GM19025 (cell line): ENCODE data around the gene NOL3.

Source experiments
- ATAC-seq: cut with Tn5 transposase; IDR thresholded peaks from one replicate; pipeline ENCODE4 v1.9.1; 2021; ENCODE audit warnings: mild to moderate bottlenecking, low read depth, moderate library complexity; ENCODE audit not compliant: unreplicated experiment

NOL3 gene

DNA sequence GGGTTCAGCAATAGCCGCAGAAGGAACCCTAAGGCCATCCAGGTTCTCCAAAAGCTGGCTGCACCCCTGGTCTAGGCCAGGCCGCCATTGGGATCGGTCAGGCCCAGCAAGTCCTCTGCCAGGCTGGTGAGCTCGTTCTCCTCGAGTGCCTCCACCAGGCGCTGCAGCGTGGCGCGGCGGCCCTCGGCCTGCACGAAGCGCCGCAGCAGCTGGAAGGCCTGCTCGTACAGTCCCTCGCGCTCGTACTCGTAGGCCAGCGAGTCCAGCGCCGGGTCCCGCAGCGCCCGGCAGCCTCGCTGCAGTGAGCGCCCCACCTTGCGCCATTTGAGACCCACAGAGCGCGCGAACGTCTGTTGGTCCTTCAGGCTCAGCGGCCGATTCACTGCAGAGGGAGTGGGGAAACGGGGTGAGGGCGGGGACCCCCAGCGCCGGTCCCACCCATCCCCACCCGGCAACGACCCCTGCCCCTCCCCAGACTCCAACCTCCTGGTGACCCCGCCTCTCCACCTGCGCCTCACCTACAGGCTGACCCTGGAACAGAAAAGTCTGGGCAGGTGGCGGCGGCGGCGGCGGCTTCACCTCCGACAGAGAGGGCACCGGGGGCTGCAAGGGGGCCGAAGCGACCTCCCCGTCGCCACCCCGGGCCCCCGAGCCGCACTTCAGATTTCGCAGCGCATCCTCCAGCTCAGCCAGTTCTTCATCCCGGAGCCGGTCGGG, 15.6 kb upstream of the NOL3 start:
- no peak for ATAC-seq

DNA sequence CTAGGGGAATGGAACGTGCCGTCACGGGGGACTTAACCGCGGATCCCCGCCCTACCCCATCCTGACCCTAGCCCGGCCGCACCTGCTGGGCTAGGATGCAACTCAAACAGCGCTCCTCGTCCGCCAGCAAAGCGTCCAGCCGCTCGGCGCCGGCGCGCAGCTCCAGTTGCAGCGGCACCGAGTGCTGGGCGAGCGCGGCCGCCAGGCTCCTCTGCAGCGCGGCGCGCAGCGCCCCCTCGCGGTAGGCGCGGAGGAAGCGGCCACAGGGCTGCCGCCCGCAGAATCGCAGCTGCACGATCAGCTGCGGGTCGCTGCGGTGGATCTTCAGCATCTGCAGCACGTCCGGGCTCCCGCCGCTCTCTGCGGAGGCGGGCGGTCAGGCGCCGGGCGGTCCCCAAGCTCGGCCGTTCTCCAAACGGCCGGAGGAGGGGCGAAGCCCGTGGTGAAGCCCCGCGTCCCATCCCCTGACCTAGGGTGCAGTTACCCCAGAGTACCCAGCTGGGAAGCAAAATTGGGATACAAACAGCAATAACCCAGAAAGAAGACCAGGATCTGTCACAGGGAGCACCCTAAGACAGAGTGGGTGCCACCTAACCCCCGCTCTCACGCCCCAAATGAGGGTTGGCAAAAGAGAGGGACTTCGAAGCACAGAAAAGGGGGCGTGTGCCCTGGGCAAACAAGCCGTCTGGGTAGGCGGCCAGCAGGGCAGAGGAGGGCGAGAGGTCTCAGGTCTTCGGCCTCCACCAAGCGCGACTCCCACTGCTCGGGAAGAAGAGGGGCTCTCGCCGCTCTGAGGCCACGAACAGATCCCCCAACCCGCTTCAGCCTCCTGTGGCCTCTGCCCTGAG, 14.8 kb upstream of the NOL3 start:
- no peak for ATAC-seq

DNA sequence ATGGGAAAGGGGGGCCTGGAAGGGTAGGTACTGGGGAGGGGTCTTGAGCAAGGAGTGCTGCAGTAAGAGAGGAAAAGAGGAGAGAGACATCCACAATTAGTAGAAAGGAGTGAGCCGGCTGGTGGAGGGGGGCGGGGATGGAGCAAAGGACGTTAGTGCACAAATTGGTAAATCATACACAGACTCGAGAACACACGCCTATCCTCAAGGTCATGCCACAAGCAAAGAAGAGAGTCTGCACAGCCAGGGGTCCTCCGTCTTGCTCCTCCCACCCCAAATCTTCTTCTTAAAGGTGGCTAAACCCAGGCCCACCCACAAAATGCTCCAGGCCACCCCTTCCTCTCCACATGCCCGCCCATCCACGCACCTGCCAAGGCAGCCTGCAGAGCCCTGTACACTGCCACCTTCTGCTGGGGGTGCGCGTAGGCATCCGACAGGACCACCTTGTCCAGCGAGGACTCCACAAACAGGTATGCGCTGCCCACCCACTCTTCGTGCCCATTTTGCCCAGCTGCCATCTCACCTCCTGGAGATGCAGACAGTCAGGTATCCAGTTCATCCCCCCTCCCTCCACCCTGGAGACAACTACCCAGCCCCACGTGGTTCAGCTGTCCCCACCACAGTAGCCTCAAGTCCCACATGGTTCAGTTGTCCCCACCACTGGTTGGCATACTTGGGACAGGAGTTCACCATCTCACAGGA, 14.0 kb upstream of the NOL3 start:
- no peak for ATAC-seq

DNA sequence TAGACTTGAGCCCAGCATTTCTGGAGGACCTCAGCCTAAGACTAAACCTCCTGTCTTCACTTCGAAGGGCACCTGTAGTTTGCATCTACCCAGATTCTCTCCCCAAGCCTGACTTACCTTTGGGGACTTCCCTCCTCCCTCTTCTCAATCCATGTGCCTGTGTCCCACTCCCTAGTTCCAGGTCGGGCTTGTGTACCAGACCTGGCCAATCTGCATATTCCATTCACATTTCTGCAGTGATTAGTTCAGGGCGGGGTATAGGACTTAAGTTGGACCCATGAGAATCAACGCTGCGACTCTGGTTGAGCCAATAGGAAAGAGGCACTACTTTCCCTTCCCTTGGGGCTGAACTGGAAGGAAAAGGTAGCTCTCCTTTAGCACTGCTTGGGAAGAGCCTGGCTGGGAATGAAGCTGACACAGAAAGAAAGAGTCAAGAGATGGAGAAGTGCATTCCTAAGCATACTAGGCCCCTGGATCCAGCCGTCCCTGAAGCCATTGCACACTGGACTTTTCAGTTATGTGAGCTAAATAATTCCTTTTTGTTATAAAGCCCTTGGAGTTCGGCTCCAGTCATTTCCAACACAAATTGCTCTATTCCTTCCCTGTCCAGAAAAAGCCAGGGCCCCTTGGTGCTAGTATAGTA, 13.1 kb upstream of the NOL3 start:
- no peak for ATAC-seq

DNA sequence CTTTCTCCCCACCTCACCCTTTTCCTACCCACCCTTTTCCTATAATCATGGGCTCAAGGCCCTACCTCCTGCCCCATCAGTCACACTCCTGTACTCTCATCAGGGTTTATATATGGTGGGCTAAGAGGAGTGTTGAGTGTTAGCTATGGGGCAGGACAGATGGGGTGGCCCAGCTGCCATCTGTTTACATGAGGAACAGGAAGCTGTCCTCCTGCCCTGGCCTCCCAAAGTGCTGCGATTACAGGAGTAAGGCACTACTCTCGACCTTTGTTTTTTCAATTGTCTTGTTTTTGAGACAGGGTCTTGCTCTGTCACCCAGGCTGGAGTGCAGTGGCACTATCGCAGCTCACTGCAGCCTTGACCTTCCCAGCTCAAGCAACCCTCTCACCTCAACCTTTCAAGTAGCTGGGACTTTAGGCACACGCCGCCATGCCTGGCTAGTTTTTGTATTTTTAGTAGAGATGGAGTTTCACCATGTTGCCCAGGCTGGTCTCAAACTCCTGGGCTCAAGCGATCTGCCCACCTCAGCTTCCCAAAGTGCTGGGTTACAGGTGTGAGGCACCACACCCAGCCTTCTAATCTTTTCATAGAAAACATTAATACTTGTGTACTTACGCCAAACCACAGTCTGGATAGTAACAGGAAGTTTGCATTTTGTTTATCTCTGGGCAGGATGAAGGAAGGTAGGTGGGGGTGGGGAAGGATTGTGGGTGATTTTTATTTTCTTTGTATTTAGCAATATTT, 12.3 kb upstream of the NOL3 start:
- ATAC-seq = no peak

DNA sequence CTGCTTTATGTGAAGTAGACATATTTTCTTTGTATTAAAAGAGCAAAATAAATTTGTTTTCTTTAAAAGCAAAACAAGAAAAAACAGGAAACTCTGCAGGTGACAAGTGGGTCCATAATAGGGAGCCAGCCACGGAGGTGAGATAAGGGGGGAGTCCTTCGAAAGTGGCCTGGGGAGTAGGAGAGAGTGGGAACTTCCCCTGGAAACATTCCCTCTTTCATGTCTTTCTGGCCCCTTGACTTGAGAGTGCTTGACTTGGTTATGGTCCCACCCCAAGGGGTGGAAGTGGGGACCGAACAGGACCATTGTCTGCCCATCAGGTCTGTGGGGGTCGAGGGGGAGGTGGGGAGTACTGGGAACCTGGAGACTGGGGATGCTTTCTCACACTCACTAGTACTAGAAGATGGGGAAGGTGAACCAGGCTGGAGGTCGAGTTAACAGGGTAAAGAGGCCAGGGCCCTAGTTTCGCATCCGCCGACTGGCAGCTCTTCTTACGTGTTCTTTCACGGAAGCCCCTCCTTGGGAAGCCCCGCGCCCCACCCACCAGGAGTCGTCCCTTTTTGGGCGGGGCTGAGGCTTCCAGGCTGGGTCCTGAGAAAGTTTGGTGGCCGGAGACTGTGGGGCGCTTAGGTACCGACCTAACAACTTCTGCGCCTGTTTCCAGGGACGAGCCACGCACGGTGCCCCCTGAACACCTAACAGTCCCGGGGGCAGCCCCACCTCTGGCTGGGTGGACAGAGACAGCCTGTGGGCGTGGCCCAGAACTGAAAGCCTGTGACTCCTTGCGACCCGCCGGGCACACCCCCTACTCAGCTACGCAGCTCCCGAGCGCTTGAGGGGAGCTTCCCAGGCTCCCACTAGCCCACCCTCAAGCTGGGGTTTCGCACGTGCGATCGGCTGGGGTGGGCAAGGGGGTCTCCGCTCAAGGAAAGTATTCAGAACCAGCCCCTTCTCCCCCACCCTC, 11.4 kb upstream of the NOL3 start:
- ATAC-seq = peak; percentile 40

DNA sequence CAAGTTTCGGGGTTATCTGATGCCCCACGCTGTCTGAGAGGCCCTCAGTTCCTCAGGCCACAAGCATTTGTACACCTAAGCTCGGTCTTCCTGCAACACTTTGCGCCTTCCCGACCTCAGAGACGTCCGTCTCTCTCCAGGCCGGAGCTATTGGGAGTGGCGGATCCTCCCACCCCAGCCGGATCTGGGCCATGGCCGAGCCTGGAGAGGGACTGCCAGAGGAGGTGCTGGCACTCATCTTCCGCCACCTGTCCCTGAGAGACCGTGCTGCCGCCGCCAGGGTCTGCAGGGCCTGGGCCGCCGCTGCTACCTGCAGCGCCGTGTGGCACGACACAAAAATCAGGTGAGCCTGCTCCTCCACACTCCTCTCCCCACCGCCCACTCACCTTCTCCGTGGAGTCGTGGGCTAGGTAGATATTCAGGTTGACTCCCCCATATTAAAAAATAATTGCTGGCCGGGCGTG, 8.7 kb upstream of the NOL3 start:
- no peak for ATAC-seq

DNA sequence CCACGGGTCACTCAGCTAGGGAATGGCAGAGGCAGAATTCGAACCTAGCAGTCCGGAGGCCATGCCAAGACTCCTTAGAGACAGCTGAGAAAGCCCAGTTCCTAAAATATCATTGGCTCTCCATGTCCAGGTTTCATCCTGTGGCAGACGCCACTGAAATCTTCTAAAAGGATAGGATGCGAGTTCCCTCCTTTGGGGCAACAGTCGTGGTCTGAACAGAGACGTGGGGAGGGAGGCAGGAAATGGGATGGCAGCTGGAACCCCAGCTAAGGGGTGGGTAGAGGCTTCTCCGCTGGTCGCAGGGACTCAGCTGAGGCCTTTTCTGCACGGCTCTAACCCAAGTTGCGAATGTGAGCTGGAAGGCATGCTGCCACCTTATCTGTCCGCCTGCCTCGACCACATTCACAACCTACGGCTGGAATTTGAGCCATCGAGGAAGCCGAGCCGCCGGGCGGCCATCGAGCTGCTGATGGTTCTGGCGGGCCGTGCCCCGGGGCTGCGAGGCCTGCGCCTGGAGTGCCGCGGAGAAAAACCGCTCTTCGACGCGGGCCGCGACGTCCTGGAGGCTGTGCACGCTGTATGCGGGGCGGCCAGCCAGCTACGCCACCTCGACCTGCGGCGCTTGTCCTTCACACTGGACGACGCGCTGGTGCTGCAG, 7.7 kb upstream of the NOL3 start:
- ATAC-seq = no peak

DNA sequence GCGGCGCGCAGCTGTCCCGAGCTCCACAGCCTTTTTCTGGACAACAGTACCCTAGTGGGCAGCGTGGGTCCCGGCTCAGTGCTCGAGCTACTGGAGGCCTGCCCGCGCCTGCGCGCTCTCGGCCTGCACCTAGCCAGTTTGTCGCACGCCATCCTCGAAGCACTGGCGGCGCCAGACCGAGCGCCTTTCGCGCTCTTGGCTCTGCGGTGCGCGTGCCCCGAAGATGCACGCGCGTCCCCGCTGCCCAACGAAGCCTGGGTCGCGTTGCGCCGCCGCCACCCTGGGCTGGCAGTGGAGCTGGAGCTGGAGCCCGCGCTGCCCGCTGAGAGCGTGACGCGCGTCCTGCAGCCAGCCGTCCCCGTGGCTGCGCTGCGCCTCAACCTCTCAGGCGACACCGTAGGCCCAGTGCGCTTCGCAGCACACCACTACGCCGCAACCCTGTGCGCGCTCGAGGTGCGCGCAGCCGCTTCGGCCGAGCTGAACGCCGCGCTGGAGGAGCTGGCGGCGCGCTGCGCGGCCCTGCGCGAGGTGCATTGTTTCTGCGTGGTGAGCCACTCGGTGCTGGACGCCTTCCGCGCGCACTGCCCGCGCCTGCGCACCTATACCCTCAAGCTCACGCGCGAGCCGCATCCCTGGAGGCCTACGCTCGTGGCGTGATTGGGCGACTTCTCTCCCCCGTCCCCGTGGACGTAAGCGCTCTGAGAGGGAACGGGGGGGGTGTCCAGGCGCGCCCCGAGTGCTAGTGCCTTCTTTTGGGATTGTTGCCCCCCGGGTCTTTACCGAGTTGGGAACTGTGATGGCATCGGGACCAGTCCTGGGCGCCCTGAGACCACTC, 7.0 kb upstream of the NOL3 start:
- no peak for ATAC-seq

DNA sequence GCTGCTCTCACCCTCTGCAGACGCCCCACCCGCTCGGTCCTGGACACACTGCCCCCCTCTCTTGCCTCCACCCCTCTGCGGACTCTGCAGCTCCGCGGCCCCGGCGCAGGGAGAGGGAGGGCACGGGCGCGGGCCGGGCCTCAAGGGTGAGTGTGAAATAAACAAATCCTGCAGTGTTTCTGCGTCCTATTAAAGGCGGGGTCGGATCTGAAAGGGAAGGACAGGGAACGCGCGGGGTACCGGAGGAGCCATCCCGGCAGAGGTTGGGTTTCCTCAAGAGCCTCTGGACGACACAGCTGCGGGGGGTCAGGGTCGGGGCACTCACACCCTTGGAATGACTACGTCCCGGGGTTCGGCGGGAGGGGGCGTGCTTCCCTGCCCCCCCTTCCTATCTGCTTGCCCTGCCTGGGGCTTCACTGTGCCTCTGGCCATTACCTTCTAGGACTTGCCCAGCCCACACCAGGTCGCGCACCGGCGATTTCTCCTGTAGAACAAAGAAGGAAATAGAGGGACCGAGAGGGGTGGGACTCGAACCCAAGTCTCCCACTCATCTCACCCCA, 6.3 kb upstream of the NOL3 start:
- no peak for ATAC-seq

DNA sequence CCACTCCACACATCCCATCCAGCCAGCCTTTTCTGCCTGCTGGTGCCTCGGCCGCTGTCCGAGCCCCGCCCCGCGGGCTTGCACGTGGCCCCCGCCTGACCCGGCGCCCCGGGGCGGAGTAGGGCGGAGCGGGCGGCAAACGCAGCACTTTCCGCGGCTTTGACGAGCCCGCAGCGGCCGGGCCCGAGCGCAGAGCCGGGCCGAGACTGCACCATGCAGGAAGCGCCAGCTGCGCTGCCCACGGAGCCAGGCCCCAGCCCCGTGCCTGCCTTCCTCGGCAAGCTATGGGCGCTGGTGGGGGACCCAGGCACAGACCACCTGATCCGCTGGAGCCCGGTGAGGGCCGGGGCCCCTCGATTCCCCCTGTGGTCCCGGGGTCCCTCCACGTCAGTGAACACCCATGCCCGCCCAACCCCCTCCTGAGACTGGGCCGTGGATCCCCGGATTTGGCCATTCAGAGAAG, 5.7 kb upstream of the NOL3 start, which contains the start of gene HSF4:
HSF4 (plus strand) TSS at position 147 of the 463 bp plus-strand sequence; CDS start at position 214, 67 bp downstream.
- ATAC-seq = no peak

DNA sequence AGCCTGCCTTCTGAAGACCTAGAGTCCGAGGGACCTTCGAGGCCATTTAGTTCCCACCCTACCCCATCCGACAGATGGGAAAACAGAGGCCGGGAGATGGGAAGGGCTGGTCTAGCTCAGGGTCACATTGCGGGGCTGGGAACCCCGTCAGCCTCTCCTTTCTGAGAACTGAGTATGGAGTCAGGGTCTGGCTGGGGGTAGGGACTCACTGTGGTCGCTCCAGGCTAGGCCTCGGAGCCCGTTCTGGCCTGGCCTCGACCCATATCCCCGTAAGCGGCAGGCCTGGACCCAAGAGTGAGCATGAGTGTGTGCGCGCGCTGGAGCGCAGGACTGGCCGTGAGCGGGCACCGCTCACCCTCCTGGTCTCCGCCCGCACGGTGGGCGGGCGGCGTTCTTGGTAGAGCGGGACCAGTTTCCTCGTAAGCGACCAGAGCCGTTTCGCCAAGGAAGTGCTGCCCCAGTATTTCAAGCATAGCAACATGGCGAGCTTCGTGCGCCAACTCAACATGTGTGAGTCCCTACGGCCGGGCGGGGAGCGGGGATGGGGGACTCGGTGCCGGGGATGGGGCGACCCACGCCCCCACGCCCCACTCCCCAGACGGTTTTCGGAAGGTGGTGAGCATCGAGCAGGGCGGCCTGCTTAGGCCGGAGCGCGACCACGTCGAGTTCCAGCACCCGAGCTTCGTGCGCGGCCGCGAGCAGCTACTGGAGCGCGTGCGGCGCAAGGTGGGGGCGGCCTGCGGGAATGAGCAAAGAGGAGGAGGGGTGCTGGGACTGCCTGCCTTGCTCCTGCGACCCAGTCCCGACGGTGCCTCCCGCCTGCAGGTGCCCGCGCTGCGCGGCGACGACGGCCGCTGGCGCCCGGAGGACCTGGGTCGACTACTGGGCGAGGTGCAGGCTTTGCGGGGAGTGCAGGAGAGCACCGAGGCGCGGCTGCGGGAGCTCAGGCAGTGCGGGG, 4.9 kb upstream of the NOL3 start:
- ATAC-seq = no peak

DNA sequence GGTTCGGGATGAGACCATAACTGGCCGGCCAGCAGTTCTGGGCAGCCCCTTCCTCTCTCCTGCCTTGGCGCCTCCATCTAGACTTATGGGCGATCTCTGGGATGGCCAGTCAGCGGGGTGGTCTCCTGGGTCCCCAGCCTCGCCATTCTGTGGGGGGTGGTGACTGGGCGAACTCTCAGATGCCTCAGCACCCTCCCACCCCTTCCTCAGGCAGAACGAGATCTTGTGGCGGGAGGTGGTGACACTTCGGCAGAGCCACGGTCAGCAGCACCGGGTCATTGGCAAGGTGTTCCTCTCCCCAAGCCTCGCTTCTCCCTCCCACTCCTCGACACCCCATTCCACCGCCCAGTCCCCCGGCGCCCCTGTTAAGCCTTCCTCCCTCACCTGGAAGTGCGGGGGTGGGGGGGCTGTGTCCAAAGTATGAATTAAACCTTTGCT, 4.2 kb upstream of the NOL3 start:
- ATAC-seq = no peak

DNA sequence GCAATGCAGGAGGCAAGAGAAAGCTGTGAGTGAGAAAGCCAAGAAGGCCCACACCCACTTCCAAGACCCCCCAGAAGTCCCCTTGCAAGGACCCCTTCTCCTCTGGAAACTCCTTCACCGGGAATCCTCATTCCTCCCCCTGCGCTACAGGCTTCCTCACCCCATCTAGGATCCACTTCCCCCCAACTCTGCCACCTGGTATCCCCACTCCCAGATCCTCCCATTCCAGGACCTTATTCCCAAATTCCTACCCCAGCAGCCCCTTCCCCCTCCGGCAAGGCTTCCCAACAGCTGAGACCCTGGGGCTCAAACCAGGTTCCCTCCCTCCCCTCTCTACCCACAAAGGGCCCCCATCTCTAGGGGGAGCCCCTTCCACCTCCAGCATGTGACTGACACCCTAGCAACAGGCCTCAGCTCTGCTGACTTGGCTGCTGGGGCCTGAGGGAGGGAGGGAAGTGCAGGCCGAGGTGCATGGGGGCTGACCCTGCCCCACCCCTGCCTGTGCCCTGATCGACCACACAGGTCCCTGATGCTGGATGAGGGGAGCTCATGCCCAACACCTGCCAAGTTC, 3.7 kb upstream of the NOL3 start:
- no peak for ATAC-seq

DNA sequence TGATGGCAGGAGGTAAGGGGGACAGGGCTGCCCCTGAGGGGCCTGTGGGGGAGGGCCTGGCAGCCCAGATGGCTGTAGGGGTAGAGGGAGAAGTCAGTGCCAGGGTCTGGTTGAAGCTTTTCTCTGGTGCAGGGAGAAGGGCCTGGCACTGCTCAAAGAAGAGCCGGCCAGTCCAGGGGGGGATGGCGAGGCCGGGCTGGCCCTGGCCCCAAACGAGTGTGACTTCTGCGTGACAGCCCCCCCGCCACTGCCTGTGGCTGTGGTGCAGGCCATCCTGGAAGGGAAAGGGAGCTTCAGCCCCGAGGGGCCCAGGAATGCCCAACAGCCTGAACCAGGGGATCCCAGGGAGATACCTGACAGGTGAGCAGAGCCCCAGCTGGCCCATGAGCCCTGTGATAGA, 2.8 kb upstream of the NOL3 start:
- ATAC-seq = no peak
